ENCODE data around the gene NLRP13. TPM values are rescaled to one million over a fixed set of nuclear protein-coding genes. Genes with fewer than 3 reads are reported as not detected.

Gene NLRP13
- polyA plus RNA-seq, 1 donor (not counting 4 experiments of a cell fraction or from before 2014, with no cell fraction given): not detected

DNA sequence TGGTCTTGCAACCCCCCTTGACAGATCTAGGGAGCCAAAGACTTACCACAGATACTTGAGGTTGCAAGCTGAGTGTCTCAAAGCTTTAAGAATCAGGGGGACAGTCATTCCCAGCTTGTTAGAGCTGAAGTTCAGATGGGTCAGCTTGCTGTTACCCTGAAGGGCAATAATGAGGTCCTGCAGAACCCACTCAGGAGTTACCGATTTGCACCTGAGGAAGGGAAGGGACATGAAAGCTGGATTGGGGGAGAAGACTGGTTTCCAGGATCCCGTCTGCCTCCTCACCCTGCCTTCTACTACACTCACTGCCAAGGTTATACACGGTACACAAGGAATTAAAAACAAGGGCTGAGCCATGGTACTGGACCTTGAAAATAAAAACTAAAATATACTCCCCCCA, 24.4 kb downstream of the NLRP13 start:
- no peak for FAIRE-seq
- H3K79me2 ChIP-seq (ENCODE audit: control insufficient read depth, insufficient read depth, low read length): no peaks in the 10 kb centered on the region
- no peak overlapping the region for H2AFZ ChIP-seq (ENCODE audit: control insufficient read depth, low read length)
- H3K4me1 ChIP-seq (ENCODE audit: control insufficient read depth, extremely low read depth, insufficient read depth, low read length): no peaks in the 10 kb centered on the region
- no peak for DNase-seq (ENCODE audit: low read depth, low spot score)
- H3K4me3 ChIP-seq (ENCODE audit: control insufficient read depth in 2 of 3, extremely low read depth in 1 of 3, insufficient read depth in 2 of 3, low read depth in 1 of 3, low read length in 3 of 3): no peak overlapping the region
- dilution Hi-C loops (cut with MboI; ENCODE audit: extremely low pct_ligation_motif_present, low sequenced_read_pairs): no loop called here
- H3K36me3 ChIP-seq (ENCODE audit: control insufficient read depth in 2 of 2, extremely low read depth in 1 of 2, insufficient read depth in 2 of 2, low read length in 2 of 2): no peaks in the 10 kb centered on the region
- TF ChIP-seq, protein P1, sequence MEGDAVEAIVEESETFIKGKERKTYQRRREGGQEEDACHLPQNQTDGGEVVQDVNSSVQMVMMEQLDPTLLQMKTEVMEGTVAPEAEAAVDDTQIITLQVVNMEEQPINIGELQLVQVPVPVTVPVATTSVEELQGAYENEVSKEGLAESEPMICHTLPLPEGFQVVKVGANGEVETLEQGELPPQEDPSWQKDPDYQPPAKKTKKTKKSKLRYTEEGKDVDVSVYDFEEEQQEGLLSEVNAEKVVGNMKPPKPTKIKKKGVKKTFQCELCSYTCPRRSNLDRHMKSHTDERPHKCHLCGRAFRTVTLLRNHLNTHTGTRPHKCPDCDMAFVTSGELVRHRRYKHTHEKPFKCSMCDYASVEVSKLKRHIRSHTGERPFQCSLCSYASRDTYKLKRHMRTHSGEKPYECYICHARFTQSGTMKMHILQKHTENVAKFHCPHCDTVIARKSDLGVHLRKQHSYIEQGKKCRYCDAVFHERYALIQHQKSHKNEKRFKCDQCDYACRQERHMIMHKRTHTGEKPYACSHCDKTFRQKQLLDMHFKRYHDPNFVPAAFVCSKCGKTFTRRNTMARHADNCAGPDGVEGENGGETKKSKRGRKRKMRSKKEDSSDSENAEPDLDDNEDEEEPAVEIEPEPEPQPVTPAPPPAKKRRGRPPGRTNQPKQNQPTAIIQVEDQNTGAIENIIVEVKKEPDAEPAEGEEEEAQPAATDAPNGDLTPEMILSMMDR (optimal IDR thresholded peaks at IDR 0.05 in 1 of 3, IDR thresholded peaks at IDR 0.05 in 1 of 3, conservative IDR thresholded peaks at IDR 0.05 in 1 of 3; ENCODE audit: extremely low read depth in 1 of 3, insufficient read depth in 2 of 3, low read length in 3 of 3): no peak
- TF ChIP-seq EZH2 (IDR thresholded peaks at IDR 0.05; ENCODE audit: low read length): no peak
- H3K27ac ChIP-seq (ENCODE audit: control insufficient read depth, insufficient read depth, low read length): no peak overlapping the region
- no peaks in the 10 kb centered on the region for H3K9me1 ChIP-seq (ENCODE audit: control insufficient read depth, extremely low read depth, insufficient read depth, low read length)
- H3K9ac ChIP-seq (ENCODE audit: control insufficient read depth, extremely low read depth, insufficient read depth, low read length): no peak overlapping the region
- H4K20me1 ChIP-seq (ENCODE audit: control insufficient read depth, extremely low read depth, insufficient read depth, low read length): no peaks in the 10 kb centered on the region
- no peak overlapping the region for H3K4me2 ChIP-seq (ENCODE audit: control insufficient read depth, extremely low read depth, insufficient read depth, low read depth, low read length)
- no peaks in the 10 kb centered on the region for H3K27me3 ChIP-seq (ENCODE audit: control insufficient read depth, extremely low read depth, insufficient read depth, low read length)
- peaks cover 7% of the 10 kb centered on the region for H3K9me3 ChIP-seq (ENCODE audit: control insufficient read depth, low read depth, low read length)

DNA sequence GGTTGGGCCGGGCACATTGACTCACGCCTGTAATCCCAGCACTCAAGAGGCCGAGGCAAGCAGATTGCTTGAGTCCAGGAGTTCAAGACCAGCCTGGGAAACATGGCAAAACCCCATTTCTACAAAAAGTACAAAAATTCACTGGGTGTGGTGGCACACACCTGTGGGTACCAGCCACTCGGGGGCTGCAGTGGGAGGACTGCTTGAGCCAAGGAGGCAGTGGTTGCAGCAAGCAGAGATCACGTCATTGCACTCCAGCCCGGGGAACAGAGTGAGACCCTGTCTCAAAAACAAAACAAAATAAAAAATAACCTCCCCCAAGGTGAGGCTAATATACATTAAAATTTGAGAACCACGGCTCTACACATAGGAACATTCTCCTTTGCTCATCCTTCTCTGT, 24.9 kb downstream of the NLRP13 start:
- no peak overlapping the region for H2AFZ ChIP-seq (ENCODE audit: control insufficient read depth, low read length)
- no peaks in the 10 kb centered on the region for H3K27me3 ChIP-seq (ENCODE audit: control insufficient read depth, extremely low read depth, insufficient read depth, low read length)
- peaks cover 9% of the 10 kb centered on the region for H3K9me3 ChIP-seq (ENCODE audit: control insufficient read depth, low read depth, low read length)
- no peaks in the 10 kb centered on the region for H3K36me3 ChIP-seq (ENCODE audit: control insufficient read depth in 2 of 2, extremely low read depth in 1 of 2, insufficient read depth in 2 of 2, low read length in 2 of 2)
- H3K79me2 ChIP-seq (ENCODE audit: control insufficient read depth, insufficient read depth, low read length): no peaks in the 10 kb centered on the region
- TF ChIP-seq EZH2 (IDR thresholded peaks at IDR 0.05; ENCODE audit: low read length): no peak
- TF ChIP-seq, protein P1 (optimal IDR thresholded peaks at IDR 0.05 in 1 of 3, IDR thresholded peaks at IDR 0.05 in 1 of 3, conservative IDR thresholded peaks at IDR 0.05 in 1 of 3; ENCODE audit: extremely low read depth in 1 of 3, insufficient read depth in 2 of 3, low read length in 3 of 3): no peak
- DNase-seq (ENCODE audit: low read depth, low spot score): no peak
- FAIRE-seq: no peak
- H3K4me3 ChIP-seq (ENCODE audit: control insufficient read depth in 2 of 3, extremely low read depth in 1 of 3, insufficient read depth in 2 of 3, low read depth in 1 of 3, low read length in 3 of 3): no peak overlapping the region
- H4K20me1 ChIP-seq (ENCODE audit: control insufficient read depth, extremely low read depth, insufficient read depth, low read length): no peaks in the 10 kb centered on the region
- dilution Hi-C loops (cut with MboI; ENCODE audit: extremely low pct_ligation_motif_present, low sequenced_read_pairs): no loop called here
- no peak overlapping the region for H3K27ac ChIP-seq (ENCODE audit: control insufficient read depth, insufficient read depth, low read length)
- no peak overlapping the region for H3K9ac ChIP-seq (ENCODE audit: control insufficient read depth, extremely low read depth, insufficient read depth, low read length)
- H3K4me2 ChIP-seq (ENCODE audit: control insufficient read depth, extremely low read depth, insufficient read depth, low read depth, low read length): no peak overlapping the region
- no peaks in the 10 kb centered on the region for H3K9me1 ChIP-seq (ENCODE audit: control insufficient read depth, extremely low read depth, insufficient read depth, low read length)
- no peaks in the 10 kb centered on the region for H3K4me1 ChIP-seq (ENCODE audit: control insufficient read depth, extremely low read depth, insufficient read depth, low read length)

All from keratinocyte (primary cell).